IPS-15b (cell line): ENCODE data around the gene ADAM23.
A peak's percentile ranks its signal among the peaks of the same experiment; 100 is the strongest.
"Not testable (repeated sequence)": the region's sequence is repeated elsewhere in the genome, so short reads cannot be mapped to it uniquely, and the experiment has no call there.

Experiments
- H3K27me3 ChIP-seq: one replicate; pipeline ENCODE4 v1.6.1; 2013; ENCODE audit warnings: low read length; ENCODE audit not compliant: control insufficient read depth, insufficient read depth
- H3K36me3 ChIP-seq: one replicate; pipeline ENCODE4 v1.6.1; 2013; ENCODE audit warnings: low read length; ENCODE audit not compliant: control insufficient read depth, insufficient read depth
- H3K4me1 ChIP-seq: one replicate; pipeline ENCODE4 v1.6.1; 2013; ENCODE audit warnings: mild to moderate bottlenecking, low read length; ENCODE audit not compliant: control insufficient read depth, insufficient read depth
- H3K4me3 ChIP-seq: one replicate; pipeline ENCODE4 v1.5.1; 2013; ENCODE audit warnings: low read depth, low read length
- H3K9ac ChIP-seq: one replicate; pipeline ENCODE4 v1.6.1; 2013; ENCODE audit warnings: low read depth, mild to moderate bottlenecking, low read length
- H3K9me3 ChIP-seq: one replicate; pipeline ENCODE4 v1.6.1; 2013; ENCODE audit warnings: mild to moderate bottlenecking, low read length; ENCODE audit not compliant: control insufficient read depth, insufficient read depth

The ADAM23 gene

DNA sequence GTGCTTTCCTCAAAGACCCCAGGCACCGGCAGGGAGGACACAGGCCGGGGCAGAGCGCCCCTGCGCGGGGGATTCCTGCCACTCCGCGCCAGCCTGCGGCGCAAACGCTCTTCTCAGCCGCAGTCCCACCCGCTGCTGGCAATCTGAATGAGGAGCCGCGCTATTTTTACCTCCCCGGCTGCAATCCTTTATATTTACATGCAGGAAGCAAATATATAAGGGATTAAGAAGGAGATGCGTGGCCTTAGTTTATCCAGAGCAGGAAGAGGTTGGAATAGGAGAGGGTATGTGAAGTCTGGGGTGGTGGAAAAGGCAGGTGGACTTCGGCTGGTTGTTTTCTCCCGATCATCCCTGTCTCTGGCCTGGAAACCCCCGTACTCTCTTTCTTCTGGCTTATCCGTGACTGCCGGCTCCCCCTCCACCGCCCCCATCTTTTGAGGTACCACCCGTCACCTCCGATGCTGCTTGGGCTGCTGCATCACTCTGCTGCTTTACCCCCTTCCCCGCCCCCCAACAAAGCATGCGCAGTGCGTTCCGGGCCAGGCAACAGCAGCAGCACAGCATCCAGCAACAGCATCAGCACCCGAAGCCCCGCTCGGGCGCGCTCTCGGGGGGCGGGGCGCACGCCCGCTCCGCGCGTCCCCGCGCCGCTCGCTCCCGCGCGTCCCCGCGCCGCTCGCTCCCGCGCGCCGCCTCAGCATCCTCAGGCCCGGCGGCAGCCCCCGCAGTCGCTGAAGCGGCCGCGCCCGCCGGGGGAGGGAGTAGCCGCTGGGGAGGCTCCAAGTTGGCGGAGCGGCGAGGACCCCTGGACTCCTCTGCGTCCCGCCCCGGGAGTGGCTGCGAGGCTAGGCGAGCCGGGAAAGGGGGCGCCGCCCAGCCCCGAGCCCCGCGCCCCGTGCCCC, at the start of gene ADAM23:
ADAM23 (plus strand) TSS at position 700 of the 902 bp plus-strand sequence. CDS start 335 bp downstream, outside the sequence.
- Histone ChIP-seq H3K9ac (peak within 1 kb of the TSS; percentile 39), H3K27me3 (peaks cover 35% of the 10 kb centered on the region), H3K4me3 (peak within 1 kb of the TSS; percentile 82), H3K36me3 (no peaks in the 10 kb centered on the region), H3K9me3 (no peaks in the 10 kb centered on the region), H3K4me1 (peaks cover 11% of the 10 kb centered on the region)

GRCh38 chr2:206396211-206396610, 47.1 kb upstream of the ADAM23 start:
- Histone ChIP-seq H3K9me3 (peaks cover 2% of the 10 kb centered on the region), H3K9ac (no peak overlapping the region), H3K27me3 (no peaks in the 10 kb centered on the region), H3K4me3 (no peak overlapping the region), H3K4me1 (no peaks in the 10 kb centered on the region), H3K36me3 (no peaks in the 10 kb centered on the region)

DNA sequence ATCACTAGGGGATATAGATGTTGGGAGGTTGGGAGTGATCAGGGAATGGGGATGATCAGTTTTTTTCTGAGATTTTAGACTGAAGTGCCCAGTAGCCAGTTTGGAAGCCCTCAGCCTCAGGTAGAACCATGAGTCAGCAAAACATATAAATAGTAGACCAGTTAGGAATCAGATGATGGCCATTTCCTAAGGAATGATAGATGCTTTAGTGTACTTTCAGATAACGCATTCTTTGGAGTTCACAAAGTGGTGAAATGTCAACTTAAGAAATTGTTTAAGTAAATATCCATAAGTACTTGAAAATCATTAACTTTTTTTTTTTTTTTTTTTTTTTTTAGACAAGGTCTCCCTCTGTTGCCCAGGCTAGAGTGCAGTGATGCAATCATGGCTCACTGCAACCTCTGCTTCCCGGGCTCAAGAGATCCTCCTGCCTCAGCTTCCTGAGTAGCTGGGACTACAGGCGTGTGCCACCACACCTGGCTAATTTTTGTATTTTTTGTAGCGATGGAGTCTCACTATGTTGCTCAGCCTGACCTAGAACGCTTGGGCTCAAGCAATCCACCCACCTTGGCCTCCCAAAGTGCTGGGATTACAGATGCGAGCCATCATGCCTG, 40.3 kb upstream of the ADAM23 start:
- H3K4me1 ChIP-seq, H3K27me3 ChIP-seq, H3K9ac ChIP-seq, H3K9me3 ChIP-seq, H3K4me3 ChIP-seq, H3K36me3 ChIP-seq: not testable (repeated sequence)

DNA sequence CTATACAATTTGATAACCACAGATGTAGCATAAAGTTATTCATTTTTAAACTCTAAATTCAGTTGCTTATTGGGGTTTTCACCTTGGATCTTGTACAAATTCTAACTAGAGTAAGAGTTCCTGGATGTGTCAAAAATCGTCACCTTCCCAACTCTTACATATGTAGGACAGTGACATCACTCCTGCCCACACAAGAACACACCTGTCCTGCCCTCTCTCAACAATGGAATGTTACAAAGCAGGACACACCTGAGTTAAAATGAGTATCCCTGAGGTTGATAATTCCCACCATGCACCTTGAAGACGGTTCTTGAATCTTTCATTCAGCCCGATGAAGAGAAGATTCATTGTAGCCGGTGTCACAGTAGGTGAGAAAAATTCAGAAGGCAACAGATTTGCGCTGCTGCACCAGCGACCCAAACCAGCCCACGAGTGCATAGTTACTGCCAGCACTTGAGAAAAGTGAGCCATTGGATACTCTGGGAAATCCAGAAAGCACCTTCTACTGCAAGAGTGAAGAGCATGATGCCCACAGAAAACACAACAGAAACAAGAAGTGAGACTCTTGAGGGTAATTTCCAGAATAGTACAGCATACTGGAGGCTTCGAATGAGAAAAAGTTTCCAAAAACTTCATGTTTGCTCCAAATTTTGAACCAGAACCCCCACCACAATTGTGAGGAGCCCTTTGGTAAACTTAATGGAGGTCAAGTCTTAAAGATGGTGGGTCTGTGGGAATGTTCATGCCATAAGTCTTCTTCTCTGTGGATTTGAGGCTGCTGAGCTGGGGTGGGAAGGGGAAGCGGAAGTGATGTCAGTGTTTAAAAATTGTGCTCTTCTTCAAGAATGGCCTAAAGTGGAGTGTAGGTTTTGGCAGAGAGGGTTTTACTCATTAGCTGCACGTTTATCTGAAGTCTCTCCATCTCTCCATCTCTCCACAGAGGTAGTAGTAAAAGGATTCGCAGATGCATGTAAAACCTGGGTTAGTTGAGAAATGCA, 34.7 kb upstream of the ADAM23 start:
- Histone ChIP-seq H3K4me1 (no peaks in the 10 kb centered on the region), H3K9me3 (no peaks in the 10 kb centered on the region), H3K27me3 (no peaks in the 10 kb centered on the region), H3K9ac (no peak overlapping the region), H3K36me3 (no peaks in the 10 kb centered on the region), H3K4me3 (no peak overlapping the region)

DNA sequence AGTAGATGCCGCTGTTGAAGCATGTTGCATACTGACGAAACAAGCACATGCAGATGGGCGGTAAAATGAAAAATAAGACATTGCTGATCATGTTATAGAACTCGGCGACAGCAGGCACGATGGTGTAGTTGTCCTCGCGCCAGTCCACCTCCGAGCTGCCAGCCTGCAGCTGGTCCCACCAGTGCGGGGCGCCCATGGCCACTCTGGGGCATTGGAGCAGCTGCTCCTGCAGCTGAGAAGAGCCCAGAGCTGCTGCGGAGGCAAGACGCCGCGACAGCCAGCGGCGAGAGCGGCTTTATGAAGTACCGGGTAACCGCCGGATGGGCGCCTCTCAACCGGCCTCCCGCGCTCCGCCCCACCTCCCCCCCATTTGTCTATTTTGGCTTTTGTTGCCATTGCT, 32.6 kb upstream of the ADAM23 start:
- no peaks in the 10 kb centered on the region for H3K4me1 ChIP-seq
- no peak overlapping the region for H3K4me3 ChIP-seq
- H3K9me3 ChIP-seq, result no peaks in the 10 kb centered on the region
- no peaks in the 10 kb centered on the region for H3K27me3 ChIP-seq
- H3K36me3 ChIP-seq, result no peaks in the 10 kb centered on the region
- no peak overlapping the region for H3K9ac ChIP-seq

GRCh38 chr2:206415618-206416243, 27.6 kb upstream of the ADAM23 start:
- no peaks in the 10 kb centered on the region for H3K4me1 ChIP-seq
- H3K9me3 ChIP-seq, result no peaks in the 10 kb centered on the region
- no peaks in the 10 kb centered on the region for H3K27me3 ChIP-seq
- H3K4me3 ChIP-seq, result no peak overlapping the region
- no peaks in the 10 kb centered on the region for H3K36me3 ChIP-seq
- no peak overlapping the region for H3K9ac ChIP-seq

DNA sequence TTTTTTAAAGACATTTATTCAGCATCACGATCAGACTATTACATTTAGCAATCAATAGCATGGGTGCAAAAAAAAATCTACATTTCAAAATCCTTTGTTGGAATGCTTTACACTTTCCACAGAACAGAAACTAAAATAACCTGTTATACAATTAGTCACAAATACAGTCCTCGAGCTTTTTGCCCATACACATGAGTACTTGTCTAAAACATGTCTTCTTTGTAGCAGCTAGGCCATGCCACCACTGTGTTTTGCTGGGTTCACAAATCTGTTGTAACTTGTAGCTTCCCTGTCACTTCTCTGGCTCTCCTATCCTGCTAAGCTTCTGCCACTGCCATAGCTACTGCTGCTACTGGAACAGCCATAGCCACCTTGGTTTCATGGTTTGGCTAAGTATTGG, 24.4 kb upstream of the ADAM23 start:
- Histone ChIP-seq H3K4me3 (no peak overlapping the region), H3K9me3 (no peaks in the 10 kb centered on the region), H3K27me3 (no peaks in the 10 kb centered on the region), H3K4me1 (no peaks in the 10 kb centered on the region), H3K9ac (no peak overlapping the region), H3K36me3 (no peaks in the 10 kb centered on the region)

DNA sequence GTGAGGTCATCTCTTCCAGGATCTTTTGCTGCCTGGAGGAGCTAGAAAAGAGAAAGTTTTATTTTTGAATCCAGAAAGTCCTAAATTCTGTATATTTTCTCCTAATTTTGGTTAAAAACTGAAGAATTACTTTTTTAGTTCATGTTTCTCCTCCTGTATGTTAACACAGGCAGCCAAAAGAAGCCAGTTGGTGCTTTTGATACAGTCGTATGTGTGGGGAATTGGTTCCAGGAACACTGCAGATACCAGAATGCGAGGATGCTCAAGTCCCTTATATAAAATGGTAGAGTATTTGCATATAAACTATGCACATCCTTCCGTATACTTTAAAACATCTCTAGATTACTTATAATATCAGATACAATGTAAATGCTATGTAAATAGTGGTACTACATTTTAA, 22.6 kb upstream of the ADAM23 start:
- Histone ChIP-seq H3K4me1 (no peaks in the 10 kb centered on the region), H3K9me3 (no peaks in the 10 kb centered on the region), H3K9ac (no peak overlapping the region), H3K36me3 (no peaks in the 10 kb centered on the region), H3K27me3 (no peaks in the 10 kb centered on the region), H3K4me3 (no peak overlapping the region)

DNA sequence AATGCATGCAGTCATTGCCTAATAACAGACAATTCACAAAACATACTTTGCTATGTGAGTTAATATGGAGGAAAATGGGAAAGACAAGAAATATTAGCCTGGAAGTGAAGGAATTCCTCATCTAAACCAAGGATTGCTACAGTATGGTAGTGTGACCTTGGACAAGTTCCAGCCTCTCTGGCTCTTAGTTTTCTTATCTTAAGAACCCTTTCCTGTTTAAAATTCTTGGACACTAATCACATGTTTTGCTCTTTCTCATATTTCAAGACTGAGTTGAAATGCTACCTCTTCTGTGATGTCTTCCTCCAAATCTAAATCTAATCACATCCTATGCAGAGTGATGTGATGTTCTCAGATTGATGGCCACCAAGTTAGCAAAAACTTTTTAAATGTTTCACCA, 20.8 kb upstream of the ADAM23 start:
- H3K27me3 ChIP-seq, result no peaks in the 10 kb centered on the region
- H3K9ac ChIP-seq, result no peak overlapping the region
- no peaks in the 10 kb centered on the region for H3K9me3 ChIP-seq
- no peaks in the 10 kb centered on the region for H3K4me1 ChIP-seq
- no peaks in the 10 kb centered on the region for H3K36me3 ChIP-seq
- H3K4me3 ChIP-seq, result no peak overlapping the region

- H3K9me3 ChIP-seq, result no peaks in the 10 kb centered on the region
- no peaks in the 10 kb centered on the region for H3K4me1 ChIP-seq
- no peaks in the 10 kb centered on the region for H3K36me3 ChIP-seq
- no peaks in the 10 kb centered on the region for H3K27me3 ChIP-seq
- no peak overlapping the region for H3K4me3 ChIP-seq
- no peak overlapping the region for H3K9ac ChIP-seq
These were observed 20.2 kb upstream of the ADAM23 start for GRCh38 chr2:206423147-206423546.

DNA sequence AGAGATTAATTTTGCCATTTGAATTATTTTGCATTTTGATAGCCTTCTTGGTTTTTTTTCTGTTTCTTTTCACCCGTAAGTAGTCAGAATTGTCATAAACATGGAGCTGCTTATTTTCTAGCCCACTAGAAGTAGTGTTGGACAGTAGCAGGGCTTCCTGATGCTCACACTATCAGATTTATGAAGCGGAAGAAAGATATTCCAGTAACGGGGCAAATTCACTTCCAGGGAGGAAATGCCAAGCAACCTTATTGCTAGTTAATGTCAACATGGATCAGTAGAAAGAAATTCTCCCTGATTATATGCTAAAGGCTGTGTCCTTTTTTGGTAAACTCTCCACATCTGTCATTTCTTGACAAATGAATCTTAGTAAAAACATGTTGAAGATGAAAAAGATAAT, 19.2 kb upstream of the ADAM23 start:
- Histone ChIP-seq H3K4me1 (no peaks in the 10 kb centered on the region), H3K9me3 (no peaks in the 10 kb centered on the region), H3K27me3 (no peaks in the 10 kb centered on the region), H3K9ac (no peak overlapping the region), H3K36me3 (no peaks in the 10 kb centered on the region), H3K4me3 (no peak overlapping the region)
